NCI-H2196 treated with DMSO at 0.1 percent for 48 hours (cell line): ENCODE data around the gene HTRA3.

Source experiments
- DNase-seq: peaks from one replicate; lab custom pipeline; 2025; ENCODE audit not compliant: unreplicated experiment; lab: John Stamatoyannopoulos, UW

Gene HTRA3

DNA sequence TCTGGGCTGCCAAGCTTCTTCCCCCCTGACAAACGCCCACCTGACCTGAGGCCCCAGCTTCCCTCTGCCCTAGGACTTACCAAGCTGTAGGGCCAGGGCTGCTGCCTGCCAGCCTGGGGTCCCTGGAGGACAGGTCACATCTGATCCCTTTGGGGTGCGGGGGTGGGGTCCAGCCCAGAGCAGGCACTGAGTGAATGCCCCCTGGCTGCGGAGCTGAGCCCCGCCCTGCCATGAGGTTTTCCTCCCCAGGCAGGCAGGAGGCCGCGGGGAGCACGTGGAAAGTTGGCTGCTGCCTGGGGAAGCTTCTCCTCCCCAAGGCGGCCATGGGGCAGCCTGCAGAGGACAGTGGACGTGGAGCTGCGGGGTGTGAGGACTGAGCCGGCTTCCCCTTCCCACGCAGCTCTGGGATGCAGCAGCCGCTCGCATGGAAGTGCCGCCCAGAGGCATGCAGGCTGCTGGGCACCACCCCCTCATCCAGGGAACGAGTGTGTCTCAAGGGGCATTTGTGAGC is 37.0 kb downstream of the HTRA3 start:
- no peak for DNase-seq

DNA sequence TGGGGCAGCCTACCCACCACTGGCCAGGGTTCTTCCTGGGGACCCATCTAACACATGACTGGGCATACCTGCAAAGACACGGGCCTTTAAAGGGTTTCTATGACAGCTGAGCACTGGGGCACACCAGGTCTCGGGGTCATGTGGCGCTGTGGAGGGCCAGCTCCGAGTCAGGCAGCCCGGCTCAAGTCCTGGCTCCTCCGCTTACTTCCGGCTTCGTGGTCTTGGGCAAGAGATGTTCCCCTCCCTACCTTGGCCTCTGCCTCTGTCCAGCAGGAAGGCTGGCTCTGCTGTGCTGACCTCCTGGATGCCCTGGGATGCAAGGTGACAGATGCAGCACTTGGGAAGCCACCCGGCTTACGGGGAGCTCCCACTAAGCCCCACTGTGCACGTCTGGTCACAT is 37.6 kb downstream of the HTRA3 start:
- no peak for DNase-seq

DNA sequence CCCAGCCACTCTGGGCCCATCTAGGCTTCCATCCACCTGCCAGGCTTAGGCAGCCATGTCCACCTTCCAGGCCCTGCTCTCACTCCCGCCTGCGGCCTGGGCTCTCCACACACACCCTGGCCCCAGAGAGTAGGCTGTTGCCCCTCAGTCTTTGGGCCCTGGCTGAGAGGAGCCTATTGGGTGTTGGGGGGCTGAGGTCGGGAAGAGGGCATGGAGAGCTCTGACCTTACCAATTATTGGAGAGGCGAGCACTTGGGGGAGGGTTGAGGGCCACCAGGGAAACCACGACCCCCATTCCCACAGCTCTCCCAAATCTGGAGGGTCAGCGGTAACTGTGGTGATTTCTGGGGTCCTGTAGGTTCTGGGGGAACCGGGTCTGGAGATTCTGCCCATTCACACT is 38.2 kb downstream of the HTRA3 start:
- DNase-seq: no peak

DNA sequence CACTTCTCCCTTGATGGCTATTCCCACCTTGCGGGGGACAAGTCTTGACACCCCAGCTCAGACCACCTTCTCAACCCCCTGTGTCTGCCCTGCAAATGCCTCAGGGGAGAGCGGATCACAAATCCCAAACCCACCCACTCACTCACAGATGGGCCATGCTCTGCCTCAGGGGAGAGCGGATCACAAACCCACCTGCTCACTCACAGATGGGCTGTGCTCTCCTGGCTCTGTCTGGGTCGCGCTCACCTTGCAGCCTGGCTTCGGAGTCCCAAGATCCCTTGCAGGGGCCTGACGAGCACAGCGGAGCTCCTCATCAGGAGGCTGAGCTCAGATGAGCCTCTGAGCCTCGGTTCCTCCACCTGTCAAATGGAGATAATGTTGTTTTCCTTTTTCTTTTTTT is 38.6 kb downstream of the HTRA3 start:
- DNase-seq: no peak

DNA sequence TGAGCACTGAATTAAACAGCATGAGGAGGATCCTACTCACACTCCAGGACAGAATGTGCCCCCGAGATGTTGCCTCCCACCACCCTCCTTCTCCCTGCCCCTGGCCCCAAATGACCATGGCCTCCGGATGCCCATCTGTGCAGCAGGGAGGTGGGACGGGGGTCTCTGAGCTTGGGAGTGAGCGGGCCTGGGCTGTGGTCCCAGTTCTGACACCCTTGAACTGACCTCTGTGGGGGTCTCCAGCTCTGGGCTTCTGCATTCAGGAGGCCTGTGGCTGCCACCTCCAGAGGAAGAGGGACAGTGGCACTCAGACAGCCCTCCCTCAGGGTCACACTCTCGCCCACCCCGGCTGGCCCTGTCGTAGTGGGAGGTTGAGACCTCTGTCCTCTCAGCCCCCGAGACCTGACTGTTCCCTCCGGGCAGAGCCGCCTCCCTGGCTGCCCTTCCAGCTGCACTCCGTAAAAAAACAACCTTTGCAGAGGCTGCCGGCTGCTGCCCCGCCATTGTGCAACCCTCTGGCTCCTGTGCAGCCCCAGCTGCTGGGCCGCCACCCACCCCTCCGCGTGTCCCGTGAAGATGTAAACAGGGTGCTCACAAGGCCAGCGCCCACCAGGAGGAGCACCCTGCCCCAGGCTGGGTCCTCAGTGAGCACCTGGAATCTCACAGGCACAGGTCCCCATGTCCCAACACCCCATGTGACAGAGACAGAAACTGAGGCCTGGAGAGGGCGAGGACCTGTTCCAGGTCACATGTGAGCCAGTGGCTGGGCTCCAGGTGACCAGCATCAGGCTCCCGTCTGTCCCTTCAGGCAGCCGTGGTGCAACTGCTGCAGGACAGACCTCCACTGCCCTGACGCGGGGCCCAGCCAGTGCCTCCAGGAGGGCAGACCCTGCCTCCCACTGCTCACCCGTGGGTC is 39.6 kb downstream of the HTRA3 start:
- DNase-seq: no peak

DNA sequence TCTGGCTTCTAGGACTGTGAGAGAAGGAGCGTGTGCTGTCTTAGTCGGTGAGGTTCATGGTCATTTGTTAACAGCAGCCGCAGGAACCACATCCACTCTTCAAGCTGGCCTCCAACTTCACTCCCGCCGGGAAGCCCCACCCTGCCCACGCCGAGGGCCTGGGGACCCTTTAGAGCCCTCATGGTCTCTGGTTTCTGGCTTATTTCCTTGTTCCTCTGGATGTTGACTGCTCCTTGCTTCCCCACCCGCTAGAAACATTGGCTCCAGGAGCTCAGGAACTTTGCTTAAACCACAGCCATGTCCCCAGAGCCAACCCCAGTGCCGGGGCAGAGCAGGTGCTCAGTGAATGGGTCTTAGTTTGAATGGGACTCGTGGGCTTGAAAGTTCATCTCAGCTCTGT is 40.8 kb downstream of the HTRA3 start:
- no peak for DNase-seq

DNA sequence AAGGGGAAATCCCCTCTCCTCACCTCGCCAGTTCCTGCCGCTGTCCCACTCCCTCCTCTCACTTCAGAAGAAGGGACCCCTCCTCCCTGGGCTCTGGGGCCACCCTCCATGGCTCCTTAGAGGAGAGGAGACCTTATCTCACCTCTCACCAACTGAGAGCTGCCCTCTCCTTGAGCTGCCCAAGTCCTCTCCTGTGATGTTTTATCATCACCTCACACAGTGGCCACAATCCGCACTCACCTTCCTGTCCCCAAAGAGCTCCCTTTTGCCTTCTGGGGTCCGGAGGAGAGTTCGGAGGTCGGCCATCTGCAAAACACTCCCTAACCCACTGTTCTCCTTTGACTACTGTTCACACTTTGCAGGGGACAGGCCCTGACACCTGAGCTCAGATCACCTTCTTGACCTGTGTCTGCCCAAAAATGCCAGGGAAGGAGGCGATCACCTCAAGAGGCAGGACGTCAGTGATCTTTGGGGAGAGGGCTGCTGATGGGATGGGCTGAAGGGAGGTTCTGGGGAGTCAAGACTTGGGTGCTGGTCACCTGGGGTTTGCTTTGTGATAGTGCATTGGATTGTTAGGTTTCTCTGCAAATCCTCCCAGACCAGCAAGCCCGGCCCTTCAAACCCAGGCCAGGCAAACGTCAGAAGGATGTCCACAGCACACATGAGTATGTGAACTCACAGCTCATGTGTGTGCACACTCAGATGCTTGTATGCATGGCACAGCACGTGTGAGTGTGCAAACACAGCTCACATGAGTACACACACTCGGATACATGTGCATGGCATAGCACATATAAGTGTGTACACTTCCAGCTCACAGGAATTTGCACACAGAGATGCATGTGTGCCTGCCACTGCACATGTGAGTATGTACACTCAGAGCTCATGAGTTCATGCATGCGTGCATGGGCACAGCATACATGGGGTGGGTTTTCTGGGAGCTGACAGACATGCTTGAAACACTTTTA is 41.8 kb downstream of the HTRA3 start:
- DNase-seq: no peak

DNA sequence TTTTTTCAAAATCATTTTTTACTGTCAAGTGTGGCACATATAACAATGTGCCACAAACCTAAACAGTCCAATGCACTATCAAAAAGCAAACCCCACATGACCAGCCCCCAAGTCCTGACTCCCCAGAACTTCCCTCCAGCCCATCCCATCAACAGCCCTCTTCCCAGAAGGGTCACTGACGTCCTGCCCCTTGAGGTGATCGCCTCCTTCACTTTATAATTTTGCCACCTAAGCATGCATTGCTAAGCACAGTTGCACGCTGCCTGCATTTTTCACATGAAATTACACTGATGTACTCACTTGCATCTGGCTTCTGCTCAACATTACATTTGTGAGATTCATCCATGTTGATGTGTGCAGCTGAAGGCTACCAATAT is 42.5 kb downstream of the HTRA3 start:
- DNase-seq: no peak

DNA sequence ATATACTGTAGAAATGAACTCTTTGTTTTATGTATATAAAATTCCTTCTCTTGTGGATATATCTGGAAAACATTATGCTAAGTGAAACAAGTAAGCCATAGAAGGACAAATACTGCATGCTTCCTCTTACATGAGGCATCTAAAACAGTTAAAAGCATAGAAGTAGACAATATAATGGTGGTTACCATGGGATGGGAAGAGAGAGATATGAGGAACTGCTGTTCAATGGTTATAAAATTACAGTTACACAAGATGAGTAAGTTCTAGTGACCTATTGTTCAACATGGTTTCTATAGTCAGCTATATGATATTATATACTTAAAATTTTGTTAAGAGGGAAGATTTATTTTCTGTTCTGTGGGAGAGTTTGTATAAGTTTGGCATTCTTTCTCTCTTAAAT is 43.4 kb downstream of the HTRA3 start:
- no peak for DNase-seq

DNA sequence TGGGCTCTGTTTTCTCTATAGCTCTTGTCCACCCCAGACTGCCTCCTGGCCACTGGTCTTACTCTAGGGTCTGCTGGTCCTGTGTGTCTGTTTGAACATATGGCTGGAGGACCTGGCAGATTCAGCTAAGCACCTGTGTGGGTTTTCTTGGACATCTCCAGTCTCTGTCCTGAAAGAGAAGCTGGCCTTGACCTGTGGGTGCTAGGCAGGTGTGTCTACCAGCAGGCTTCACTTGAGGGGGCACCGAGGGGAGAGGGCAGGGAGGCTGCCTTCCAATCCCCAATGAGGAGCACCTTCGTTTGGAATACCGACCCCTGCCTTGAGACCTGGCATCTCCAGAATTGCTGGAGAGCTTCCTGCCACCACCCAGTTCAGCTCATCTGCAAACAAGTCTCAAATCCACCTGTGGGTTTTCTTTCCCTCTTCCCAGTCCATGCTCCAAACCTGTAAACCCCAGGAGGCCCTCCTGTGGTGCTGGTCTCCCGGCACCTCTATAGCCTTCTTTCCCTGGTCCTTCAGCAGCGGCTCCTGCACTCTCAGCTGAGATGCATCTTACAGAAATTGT is 45.2 kb downstream of the HTRA3 start:
- DNase-seq: no peak

DNA sequence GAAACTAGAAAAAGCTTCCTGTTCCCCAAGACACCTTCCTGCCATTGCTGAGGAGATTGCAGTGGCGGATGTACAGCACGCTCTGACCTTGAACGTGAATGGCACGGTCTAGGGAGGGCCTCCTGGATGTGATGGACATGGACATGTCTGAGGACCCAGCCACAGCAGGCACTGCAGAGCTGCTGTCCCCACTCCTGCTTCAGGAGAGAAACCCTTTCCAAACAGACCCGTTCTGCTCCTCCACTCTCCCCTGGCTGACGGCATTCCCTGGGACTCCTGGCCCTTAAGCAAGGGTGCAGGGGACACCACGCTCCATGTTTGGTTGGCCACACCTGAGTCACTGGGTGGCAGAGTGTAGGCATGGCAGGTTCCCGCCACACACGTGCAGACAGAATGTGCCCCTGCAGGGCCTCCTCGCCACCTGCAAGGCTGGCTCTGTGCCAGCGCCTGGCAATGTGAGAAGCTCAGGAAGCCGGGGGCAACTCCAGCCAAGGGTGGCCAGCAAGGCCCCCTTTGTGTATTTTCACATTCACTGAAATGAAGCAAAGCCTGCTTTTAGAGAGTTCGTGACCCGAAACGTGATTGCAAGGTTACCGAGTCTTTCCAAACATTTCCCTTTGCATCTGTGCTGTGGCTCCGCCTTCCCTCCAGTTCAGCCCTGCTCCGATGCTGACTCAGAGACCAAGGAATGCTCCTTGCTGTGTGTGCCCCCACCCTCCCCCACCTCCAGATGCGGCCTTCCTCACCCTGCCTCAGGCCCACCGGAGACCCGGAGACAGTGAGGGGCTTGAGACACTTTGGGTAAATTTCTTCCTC is 46.1 kb downstream of the HTRA3 start:
- peak; percentile 47 for DNase-seq

DNA sequence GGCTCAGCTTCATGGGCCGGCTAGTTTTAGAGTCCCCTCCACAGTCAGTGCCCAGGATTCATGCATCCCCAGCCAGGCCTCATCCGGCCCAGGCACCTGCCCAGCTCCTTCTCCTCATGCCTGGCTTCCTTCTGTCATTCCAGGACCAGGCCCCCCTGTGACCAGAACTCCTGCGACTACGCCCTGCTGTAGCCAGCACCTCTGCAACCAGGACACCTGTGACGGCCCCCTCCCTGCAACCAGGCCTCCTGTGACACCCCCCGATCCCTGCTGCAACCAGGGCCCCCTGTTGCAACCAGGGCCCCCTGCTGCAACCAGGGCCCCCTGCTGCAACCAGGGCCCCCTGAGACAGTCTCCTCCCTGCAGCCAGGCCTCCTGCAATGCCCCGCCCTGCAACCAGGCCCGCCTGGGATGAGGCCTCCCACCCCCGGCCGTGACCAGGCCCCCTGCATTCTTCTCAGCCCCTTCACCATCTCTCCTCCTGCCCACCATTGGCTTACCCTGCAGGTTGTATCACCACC is 46.8 kb downstream of the HTRA3 start:
- DNase-seq: no peak

DNA sequence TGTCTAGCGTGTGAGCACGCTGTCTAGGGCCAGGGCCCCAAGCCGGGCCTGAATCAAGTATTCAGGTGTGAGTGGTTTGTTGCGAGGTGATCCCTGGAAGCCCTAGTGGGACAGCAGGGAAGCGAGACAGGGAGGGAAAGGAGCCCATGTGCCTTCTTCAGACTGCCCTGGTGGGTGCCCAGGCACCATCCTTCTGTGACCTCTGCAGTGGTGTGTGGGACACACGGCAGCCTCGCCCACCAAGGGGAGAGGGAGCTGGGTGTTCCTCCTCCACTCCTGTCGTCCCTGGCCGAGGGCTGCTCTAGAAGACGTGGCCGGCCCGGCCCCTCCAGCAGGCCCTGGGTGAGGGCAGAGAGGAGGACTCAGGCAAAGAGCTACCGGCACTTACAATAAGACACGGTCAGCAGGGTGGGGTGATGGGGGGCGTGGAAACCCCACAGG is 47.4 kb downstream of the HTRA3 start:
- DNase-seq: no peak

DNA sequence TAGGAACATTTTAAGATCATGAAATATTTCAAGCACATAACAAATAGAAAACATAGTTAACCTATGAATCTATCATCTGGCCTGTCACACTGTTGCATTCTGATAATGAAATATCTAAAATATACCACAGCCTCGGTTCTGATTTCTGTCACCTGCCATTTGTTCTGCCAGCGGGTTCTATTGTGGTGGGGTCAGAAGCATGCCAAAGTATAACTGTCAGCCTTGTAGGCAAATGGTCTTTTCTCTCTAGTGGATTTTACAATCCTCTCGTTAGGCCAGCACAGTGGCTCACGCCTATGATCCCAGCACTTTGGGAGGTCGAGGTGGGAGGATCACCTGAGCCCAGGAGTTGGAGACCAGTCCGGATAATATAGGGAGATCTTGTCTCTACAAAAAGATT is 47.9 kb downstream of the HTRA3 start:
- no peak for DNase-seq

DNA sequence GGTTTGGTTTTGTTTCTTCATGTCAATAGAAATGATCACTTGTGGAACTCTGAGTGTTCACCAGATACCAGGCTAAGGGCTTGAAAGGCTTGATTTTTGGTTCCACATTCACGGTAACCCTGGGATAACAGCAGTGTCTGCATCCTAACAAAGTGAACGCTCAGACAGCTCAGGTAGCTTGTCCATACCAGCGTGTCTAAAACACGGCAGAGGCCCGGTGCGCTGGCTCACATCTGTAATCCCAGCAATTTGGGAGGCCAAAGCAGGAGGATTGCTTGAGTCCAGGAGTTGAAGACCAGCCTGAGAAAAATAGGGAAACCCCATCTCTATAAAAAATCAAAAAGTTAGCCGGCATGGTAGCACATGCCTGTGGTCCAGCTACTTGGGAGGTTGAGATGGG is 49.0 kb downstream of the HTRA3 start:
- no peak for DNase-seq

DNA sequence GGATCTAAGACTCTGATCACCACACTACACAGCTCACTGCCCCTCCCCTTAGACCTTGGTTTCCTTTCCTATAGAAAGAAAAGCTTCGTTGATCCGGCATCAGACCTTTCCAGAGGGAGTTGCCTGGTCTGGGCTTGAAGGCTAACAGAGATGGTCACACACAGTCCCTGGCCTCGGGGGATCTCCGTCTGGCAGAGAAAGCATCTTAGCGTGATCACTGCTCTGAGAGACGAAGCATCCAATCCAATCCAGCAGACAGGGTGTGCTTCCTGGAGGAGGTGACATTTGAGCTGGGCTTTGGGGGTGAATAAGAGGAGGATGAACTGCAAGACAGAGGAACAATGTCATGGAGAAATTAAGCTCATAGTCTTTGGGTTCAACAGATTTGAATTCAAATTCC is 49.5 kb downstream of the HTRA3 start:
- DNase-seq: no peak

DNA sequence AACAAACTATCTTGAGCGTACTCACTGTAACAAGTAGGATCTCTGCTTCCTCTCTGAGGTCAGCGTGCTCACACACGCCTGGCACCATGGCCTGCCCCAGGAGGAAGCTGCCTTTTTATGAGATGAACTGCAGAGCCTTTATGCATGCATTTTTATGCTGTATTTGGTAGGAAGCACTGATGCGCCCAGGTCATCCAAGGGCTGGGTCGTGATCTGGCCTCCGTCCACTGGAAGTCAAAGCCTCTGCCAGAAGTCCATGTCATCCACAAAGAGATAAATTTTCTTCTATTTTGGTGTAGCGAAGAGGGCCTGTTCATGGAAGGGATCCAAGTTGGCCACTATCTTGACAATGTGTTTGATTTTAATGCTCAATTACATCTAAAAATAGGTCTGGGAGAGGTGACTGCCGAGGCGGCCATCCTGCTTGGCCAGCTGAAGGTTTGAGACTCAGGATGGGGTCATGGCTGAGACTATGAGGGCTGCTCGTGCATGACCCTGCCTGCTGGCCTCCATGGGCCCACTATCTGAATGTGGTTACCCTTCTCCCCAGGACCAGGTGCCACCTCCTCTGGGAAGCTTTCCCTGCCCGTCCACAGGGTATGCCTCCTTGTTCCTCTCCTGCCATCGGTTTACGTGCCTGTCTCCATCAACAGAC is 50.3 kb downstream of the HTRA3 start:
- peak; percentile 46 for DNase-seq

DNA sequence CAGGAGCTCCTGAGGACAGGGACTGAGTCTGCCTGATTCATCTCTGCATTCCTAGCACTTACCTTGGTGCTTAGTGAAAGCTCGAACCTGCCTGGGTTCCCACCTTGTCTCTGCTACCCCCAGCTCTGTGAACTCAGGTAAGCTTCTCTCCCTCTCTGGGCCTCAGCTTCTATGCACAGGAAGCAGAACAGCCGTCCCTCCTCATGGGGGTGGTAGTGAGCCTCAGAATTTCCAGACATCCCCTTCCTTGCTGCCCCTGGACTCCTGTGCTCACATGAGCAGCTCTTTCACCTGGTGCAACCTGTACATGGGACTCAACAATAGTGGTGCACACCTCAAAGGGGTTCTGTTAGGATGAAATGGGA is 50.8 kb downstream of the HTRA3 start:
- DNase-seq: no peak

DNA sequence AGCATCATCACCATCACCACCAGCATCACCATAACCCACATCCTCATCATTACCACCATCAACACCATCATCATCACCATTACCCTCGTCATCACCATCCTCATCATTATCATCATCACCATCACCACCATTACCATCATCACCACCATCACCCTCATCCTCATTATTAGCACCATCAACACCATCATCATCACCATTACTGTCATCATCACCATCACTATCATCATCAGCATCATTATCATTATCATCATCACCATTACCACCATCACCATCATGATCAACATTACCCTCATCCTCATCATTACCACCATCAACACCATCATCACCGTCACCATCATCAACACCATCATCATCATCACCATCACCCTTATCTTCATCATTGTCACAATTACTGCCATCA is 51.7 kb downstream of the HTRA3 start:
- no peak for DNase-seq

DNA sequence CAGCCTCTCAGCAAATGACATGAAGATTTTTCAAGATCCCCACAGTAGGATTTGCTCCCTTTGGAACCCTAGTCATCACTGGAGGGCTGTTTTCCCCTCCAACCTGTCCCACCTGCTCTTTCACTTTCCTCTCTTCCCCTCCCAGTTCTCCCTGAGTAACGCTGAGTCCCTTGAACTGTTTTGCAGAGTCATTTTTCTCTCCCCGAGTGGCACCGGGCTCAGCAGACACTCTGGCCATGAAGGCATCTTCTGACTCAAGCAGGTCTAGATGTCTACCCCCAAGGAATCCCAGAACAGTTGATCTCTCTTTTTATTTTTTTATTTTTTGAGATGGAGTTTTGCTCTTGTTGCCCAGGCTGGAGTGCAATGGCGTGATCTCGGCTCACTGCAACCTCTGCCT is 52.2 kb downstream of the HTRA3 start:
- no peak for DNase-seq
